Mesenchymal stem cell (in vitro differentiated cells and primary cell): ENCODE results near the gene RASSF5.
A peak's percentile ranks its signal among the peaks of the same experiment; 100 is the strongest.

Experiments used
- DNase-seq: peaks from one replicate; pipeline ENCODE4 v3.0.0-alpha.2; 2013
- H2AFZ ChIP-seq: one replicate; pipeline ENCODE4 v1.6.1; 2013; ENCODE audit warnings: low read depth, mild to moderate bottlenecking, control low read depth, inconsistent platforms, low read length, moderate library complexity
- H2AK5ac ChIP-seq: 2 replicates; pipeline ENCODE4 v1.6.1; 2013; ENCODE audit warnings: low read length, moderate library complexity, mild to moderate bottlenecking, inconsistent platforms; ENCODE audit not compliant: severe bottlenecking
- H2BK120ac ChIP-seq: one replicate; pipeline ENCODE4 v1.6.1; 2013; ENCODE audit warnings: low read depth, mild to moderate bottlenecking, inconsistent platforms, low read length, moderate library complexity
- H2BK12ac ChIP-seq, 2 experiments: one replicate each; pipeline ENCODE4 v1.6.1; 2013; ENCODE audit warnings: inconsistent platforms in 2 of 2, low read length in 2 of 2, mild to moderate bottlenecking in 2 of 2, moderate library complexity in 2 of 2, control low read depth in 1 of 2
- H2BK15ac ChIP-seq: one replicate; pipeline ENCODE4 v1.6.1; 2013; ENCODE audit warnings: mild to moderate bottlenecking, low read depth, inconsistent platforms; ENCODE audit not compliant: poor library complexity, severe bottlenecking
- H2BK5ac ChIP-seq: 2 replicates; pipeline ENCODE4 v1.6.1; 2013; ENCODE audit warnings: low read depth, mild to moderate bottlenecking, low read length, control low read depth, inconsistent platforms; ENCODE audit not compliant: poor library complexity, severe bottlenecking
- H3K14ac ChIP-seq, 2 experiments: one replicate each; pipeline ENCODE4 v1.6.1; 2013; ENCODE audit warnings: inconsistent platforms in 2 of 2, low read length in 2 of 2, control low read depth in 1 of 2, mild to moderate bottlenecking in 1 of 2, moderate library complexity in 1 of 2
- H3K18ac ChIP-seq, 2 experiments: one replicate each; pipeline ENCODE4 v1.6.1; 2013; ENCODE audit warnings: inconsistent platforms in 2 of 2, low read length in 2 of 2, control low read depth in 1 of 2, low read depth in 1 of 2, mild to moderate bottlenecking in 1 of 2
- H3K23ac ChIP-seq, 2 experiments: one replicate each; pipeline ENCODE4 v1.6.1; 2013; ENCODE audit warnings: inconsistent platforms in 2 of 2, low read length in 2 of 2, mild to moderate bottlenecking in 2 of 2, moderate library complexity in 2 of 2, control low read depth in 1 of 2
- H3K27ac ChIP-seq: 2 replicates; pipeline ENCODE4 v1.5.1; 2013; ENCODE audit warnings: mild to moderate bottlenecking, moderate library complexity, low read length, control low read depth, inconsistent platforms; ENCODE audit not compliant: poor library complexity, severe bottlenecking
- H3K27me3 ChIP-seq, 2 experiments: 2 replicates each; pipeline versions ENCODE4 v1.6.1 to v1.7.0; 2013; ENCODE audit warnings: low read length in 2 of 2, mild to moderate bottlenecking in 2 of 2, moderate library complexity in 2 of 2, control low read depth in 1 of 2, inconsistent platforms in 1 of 2; ENCODE audit not compliant: control insufficient read depth in 1 of 2, insufficient read depth in 1 of 2
- H3K36me3 ChIP-seq, 2 experiments: 2 replicates each; pipeline versions ENCODE4 v1.6.1 to v1.7.0; 2013; ENCODE audit warnings: low read length in 2 of 2, control low read depth in 1 of 2, inconsistent platforms in 1 of 2, low read depth in 1 of 2, mild to moderate bottlenecking in 1 of 2; ENCODE audit not compliant: insufficient read depth in 2 of 2, control insufficient read depth in 1 of 2
- H3K4ac ChIP-seq, 2 experiments: one replicate each; pipeline ENCODE4 v1.6.1; 2013; ENCODE audit warnings: inconsistent platforms in 2 of 2, low read length in 2 of 2, mild to moderate bottlenecking in 2 of 2, moderate library complexity in 2 of 2, control low read depth in 1 of 2, low read depth in 1 of 2
- H3K4me1 ChIP-seq: 2 replicates; pipeline ENCODE4 v1.6.1; 2013; ENCODE audit warnings: low read depth, low read length, control low read depth; ENCODE audit not compliant: control insufficient read depth, insufficient read depth
- H3K4me2 ChIP-seq: 2 replicates; pipeline ENCODE4 v1.6.1; 2013; ENCODE audit warnings: low read length, mild to moderate bottlenecking, inconsistent platforms; ENCODE audit not compliant: poor library complexity, severe bottlenecking
- H3K4me3 ChIP-seq, 2 experiments: 2 replicates each; pipeline versions ENCODE4 v1.5.1 to v1.7.0; 2013; ENCODE audit warnings: low read length in 2 of 2, mild to moderate bottlenecking in 2 of 2, control low read depth in 1 of 2, low read depth in 1 of 2; ENCODE audit not compliant: insufficient read depth in 1 of 2
- H3K79me1 ChIP-seq: replicated peaks from 2 replicates; pipeline ENCODE4 v1.6.1; 2013; ENCODE audit warnings: mild to moderate bottlenecking, control low read depth, low read length, inconsistent platforms; ENCODE audit not compliant: poor library complexity, severe bottlenecking
- H3K9ac ChIP-seq: 2 replicates; pipeline ENCODE4 v1.7.0; 2013; ENCODE audit warnings: mild to moderate bottlenecking, low read length, moderate library complexity
- H3K9me3 ChIP-seq: 2 replicates; pipeline ENCODE4 v1.7.0; 2013; ENCODE audit warnings: mild to moderate bottlenecking, low read length; ENCODE audit not compliant: control insufficient read depth
- H4K8ac ChIP-seq: one replicate; pipeline ENCODE4 v1.6.1; 2013; ENCODE audit warnings: inconsistent platforms, mild to moderate bottlenecking, low read length, moderate library complexity
- H4K91ac ChIP-seq: one replicate; pipeline ENCODE4 v1.6.1; 2013; ENCODE audit warnings: mild to moderate bottlenecking, low read length, inconsistent platforms
- WGBS: methylation state at CpG from one replicate; pipeline ENCODE4 v1.1.7; 2013; ENCODE audit warnings: mixed read lengths; 5-methylcytosine and 5-hydroxymethylcytosine counted together

Gene RASSF5

GRCh38 chr1:206461602-206462455 is 45.5 kb upstream of the RASSF5 start:
- Histone ChIP-seq H3K27me3 (no peaks in the 10 kb centered on the region), H2AFZ (no peak overlapping the region), H3K4me2 (no peak overlapping the region), H3K9ac (peak overlapping the region; percentile 10), H3K4me1 (peaks cover 2% of the 10 kb centered on the region), H3K79me1 (no peaks in the 10 kb centered on the region), H3K36me3 (peaks cover 36 to 50% of the 10 kb centered on the region in 2 experiments), H2BK5ac (no peak overlapping the region), H2BK120ac (no peak overlapping the region), H4K91ac (no peak overlapping the region), H3K9me3 (no peaks in the 10 kb centered on the region), H2AK5ac (no peak overlapping the region), H3K23ac (no peak overlapping the region), H2BK12ac (no peak overlapping the region), H3K14ac (no peak overlapping the region), H3K4ac (no peak overlapping the region), H4K8ac (no peak overlapping the region), H3K4me3 (no peak overlapping the region), H2BK15ac (no peak overlapping the region), H3K27ac (no peak overlapping the region), H3K18ac (no peak overlapping the region)
- 81% methylated on average over 6 of the region's 9 CpGs for WGBS
- DNase-seq: peak; percentile 75

GRCh38 chr1:206463137-206463536 is 44.2 kb upstream of the RASSF5 start:
- Histone ChIP-seq H3K9me3 (no peaks in the 10 kb centered on the region), H4K91ac (no peak overlapping the region), H3K4ac (no peak overlapping the region), H3K14ac (no peak overlapping the region), H3K9ac (peak overlapping the region; percentile 10), H3K23ac (no peak overlapping the region), H2BK15ac (no peak overlapping the region), H3K4me1 (peaks cover 10% of the 10 kb centered on the region), H2BK120ac (no peak overlapping the region), H3K18ac (no peak overlapping the region), H2BK5ac (no peak overlapping the region), H3K27ac (no peak overlapping the region), H2AFZ (no peak overlapping the region), H3K79me1 (no peaks in the 10 kb centered on the region), H2AK5ac (no peak overlapping the region), H4K8ac (no peak overlapping the region), H3K4me2 (no peak overlapping the region), H3K36me3 (peaks cover 33 to 47% of the 10 kb centered on the region in 2 experiments), H3K4me3 (no peak overlapping the region), H3K27me3 (no peaks in the 10 kb centered on the region), H2BK12ac (no peak overlapping the region)
- DNase-seq: no peak
- 90% methylated on average over 1 of the region's 1 CpG for WGBS

GRCh38 chr1:206463911-206464310 is 43.4 kb upstream of the RASSF5 start:
- H3K18ac ChIP-seq: no peak overlapping the region
- H3K27ac ChIP-seq: no peak overlapping the region
- no peak overlapping the region for H2BK15ac ChIP-seq
- no peak for DNase-seq
- H3K14ac ChIP-seq: no peak overlapping the region
- no peaks in the 10 kb centered on the region for H3K9me3 ChIP-seq
- peaks cover 12% of the 10 kb centered on the region for H3K4me1 ChIP-seq
- H3K4me3 ChIP-seq: no peak overlapping the region
- no peak overlapping the region for H3K4ac ChIP-seq
- H4K8ac ChIP-seq: no peak overlapping the region
- no peaks in the 10 kb centered on the region for H3K27me3 ChIP-seq
- H3K36me3 ChIP-seq: peaks cover 26 to 40% of the 10 kb centered on the region in 2 experiments
- no peak overlapping the region for H3K4me2 ChIP-seq
- H4K91ac ChIP-seq: no peak overlapping the region
- no peak overlapping the region for H2BK5ac ChIP-seq
- no peaks in the 10 kb centered on the region for H3K79me1 ChIP-seq
- H3K23ac ChIP-seq: peak overlapping the region in 1 of 2 experiments; percentile 63
- no peak overlapping the region for H2BK120ac ChIP-seq
- H3K9ac ChIP-seq: peak overlapping the region; percentile 80
- no peak overlapping the region for H2AK5ac ChIP-seq
- no peak overlapping the region for H2AFZ ChIP-seq
- WGBS: 99% methylated on average over 8 of the region's 8 CpGs
- no peak overlapping the region for H2BK12ac ChIP-seq

- WGBS: 91% methylated on average over 3 of the region's 4 CpGs
- no peak overlapping the region for H3K4me3 ChIP-seq
- DNase-seq: peak; percentile 84
- no peak overlapping the region for H2BK120ac ChIP-seq
- H2BK5ac ChIP-seq: no peak overlapping the region
- peaks cover 26 to 34% of the 10 kb centered on the region in 2 experiments for H3K36me3 ChIP-seq
- H2BK15ac ChIP-seq: no peak overlapping the region
- no peaks in the 10 kb centered on the region for H3K27me3 ChIP-seq
- no peak overlapping the region for H2AK5ac ChIP-seq
- H3K9ac ChIP-seq: peak overlapping the region; percentile 80
- no peak overlapping the region for H3K23ac ChIP-seq
- peak overlapping the region in 1 of 2 experiments; percentile 54 for H3K18ac ChIP-seq
- peak overlapping the region; percentile 25 for H4K91ac ChIP-seq
- no peak overlapping the region for H3K4me2 ChIP-seq
- H2AFZ ChIP-seq: no peak overlapping the region
- H3K4ac ChIP-seq: no peak overlapping the region
- no peaks in the 10 kb centered on the region for H3K79me1 ChIP-seq
- H3K14ac ChIP-seq: no peak overlapping the region
- H3K9me3 ChIP-seq: no peaks in the 10 kb centered on the region
- H3K4me1 ChIP-seq: peaks cover 16% of the 10 kb centered on the region
- H3K27ac ChIP-seq: peak overlapping the region; percentile 10
- no peak overlapping the region for H4K8ac ChIP-seq
- H2BK12ac ChIP-seq: peak overlapping the region in 1 of 2 experiments; percentile 49
Observed at GRCh38 chr1:206464456-206464964, 42.8 kb upstream of the RASSF5 start.
